ENCODE results near the gene EDEM3. TPM values are rescaled to one million over a fixed set of nuclear protein-coding genes. Genes with fewer than 3 reads are reported as not detected.

EDEM3 gene
- total and polyA plus RNA-seq, 2 of the 8 experiments (the other 6 are each of a cell fraction or from before 2014, with no cell fraction given) = 1.6 to 14.0 TPM

GRCh38 chr1:184793967-184794366 is 39.3 kb upstream of the EDEM3 start:
- Histone ChIP-seq H2AFZ (ENCODE audit: low read length) (no peak overlapping the region), H2BK20ac (ENCODE audit: low read length) (no peak overlapping the region), H3K56ac (replicated peaks; ENCODE audit: insufficient read length, low read depth, low read length) (no peak overlapping the region), H3K4me3 (ENCODE audit: extremely low read depth in 1 of 4, insufficient read depth in 2 of 4, low read depth in 3 of 4, low read length in 4 of 4) (no peak overlapping the region), H3K27ac (ENCODE audit: low read depth, low read length) (no peak overlapping the region), H4K8ac (ENCODE audit: extremely low read depth, insufficient read depth, low read length) (no peak overlapping the region), H3K14ac (ENCODE audit: insufficient read length) (no peak overlapping the region), H3K18ac (ENCODE audit: extremely low read depth, low read length) (no peak overlapping the region), H3K79me2 (ENCODE audit: control insufficient read depth in 1 of 2, insufficient read depth in 2 of 2, low read length in 2 of 2) (no peaks in the 10 kb centered on the region), H3K4ac (replicated peaks; ENCODE audit: insufficient read length, low read depth, low read length) (no peak overlapping the region), H3K9ac (replicated peaks in 1 of 4; ENCODE audit: extremely low read depth in 1 of 4, low read depth in 3 of 4, low read length in 3 of 4) (no peak overlapping the region), H4K20me1 (replicated peaks in 1 of 2; ENCODE audit: control insufficient read depth in 1 of 2, insufficient read depth in 2 of 2, low read length in 2 of 2) (no peaks in the 10 kb centered on the region), H3K27me3 (replicated peaks in 1 of 4; ENCODE audit: control insufficient read depth in 3 of 4, extremely low read depth in 1 of 4, insufficient read depth in 3 of 4, low read length in 3 of 4) (no peaks in the 10 kb centered on the region), H3K79me1 (ENCODE audit: low read depth, low read length) (no peaks in the 10 kb centered on the region), H3K9me3 (ENCODE audit: insufficient read depth in 2 of 2, low read depth in 1 of 2, low read length in 1 of 2) (no peaks in the 10 kb centered on the region), H3K23ac (ENCODE audit: insufficient read length) (no peak overlapping the region), H3K36me3 (ENCODE audit: control insufficient read depth in 2 of 4, insufficient read depth in 4 of 4, low read length in 3 of 4) (no peaks in the 10 kb centered on the region), H2BK5ac (ENCODE audit: low read depth, low read length) (no peak overlapping the region), H2BK120ac (replicated peaks; ENCODE audit: low read depth, low read length) (no peak overlapping the region), H3K4me2 (ENCODE audit: insufficient read depth in 1 of 2, low read depth in 2 of 2, low read length in 2 of 2) (no peak overlapping the region), H3K4me1 (replicated peaks in 1 of 4; ENCODE audit: control insufficient read depth in 3 of 4, insufficient read depth in 4 of 4, low read length in 3 of 4) (peaks cover 0 to 4% (median 0%) of the 10 kb centered on the region in 4 experiments; a peak in 1 of 7 replicates), H3K23me2 (ENCODE audit: low read depth, low read length) (no peaks in the 10 kb centered on the region), H2BK15ac (ENCODE audit: low read length) (no peak overlapping the region), H4K91ac (replicated peaks; ENCODE audit: insufficient read length, low read length) (no peak overlapping the region), H2AK5ac (ENCODE audit: low read depth, low read length) (no peak overlapping the region), H4K5ac (ENCODE audit: insufficient read length, low read depth, low read length) (no peak overlapping the region), H2BK12ac (ENCODE audit: low read depth, low read length) (no peak overlapping the region)
- POLR2A ChIA-PET (ENCODE audit: partially characterized antibody) = interaction anchor here (0.6 kb wide), 1 partner anchor 407 kb away, joined by 3 read pairs; the partner anchor contains the start of gene C1orf21
- DNase-seq (ENCODE audit: low read depth in 1 of 2, low spot score in 2 of 2) (no peak), FAIRE-seq (no peak)
- CTCF ChIA-PET (ENCODE audit: partially characterized antibody) = interaction anchor here (0.9 to 1.9 kb wide), 2 partner anchors 11 to 110 kb away, joined by 3 to 10 read pairs; no protein-coding TSS in a partner anchor
- WGBS, 2 experiments (ENCODE audit: extremely low coverage in 1 of 2, insufficient coverage in 1 of 2, insufficient read length in 1 of 2, insufficient replicate concordance in 2 of 2, low coverage in 1 of 2, low lambda C conversion rate in 2 of 2, missing lambda C conversion rate in 1 of 2) = 91% methylated on average over 3 of the region's 3 CpGs; no CpG with 5 or more reads in 1 of the 2 experiments
- TF ChIP-seq SP1 (IDR thresholded peaks at IDR 0.05; ENCODE audit: low read depth, low read length) (no peak), JUN (IDR thresholded peaks at IDR 0.05; ENCODE audit: low read depth, low read length) (no peak), E2F6 (IDR thresholded peaks at IDR 0.05) (no peak), ASH2L (IDR thresholded peaks at IDR 0.05; ENCODE audit: low read length) (no peak), SAP30 (IDR thresholded peaks at IDR 0.05; ENCODE audit: insufficient read depth, insufficient replicate concordance, low read length) (no peak), NANOG (IDR thresholded peaks at IDR 0.05; ENCODE audit: insufficient read depth, low read depth, low read length, poor library complexity, severe bottlenecking) (no peak), BRCA1 (IDR thresholded peaks at IDR 0.05; ENCODE audit: low read depth, low read length) (no peak), KDM5A (IDR thresholded peaks at IDR 0.05; ENCODE audit: low read length) (no peak), MAFK (IDR thresholded peaks at IDR 0.05; ENCODE audit: low read depth, low read length) (no peak), USF2 (IDR thresholded peaks at IDR 0.05; ENCODE audit: low read length) (no peak), TBP (IDR thresholded peaks at IDR 0.05; ENCODE audit: low read depth, low read length) (no peak), FOSL1 (IDR thresholded peaks at IDR 0.05; ENCODE audit: insufficient read depth, low read depth, low read length) (no peak)
- TF ChIP-seq, protein P1, sequence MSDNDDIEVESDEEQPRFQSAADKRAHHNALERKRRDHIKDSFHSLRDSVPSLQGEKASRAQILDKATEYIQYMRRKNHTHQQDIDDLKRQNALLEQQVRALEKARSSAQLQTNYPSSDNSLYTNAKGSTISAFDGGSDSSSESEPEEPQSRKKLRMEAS (IDR thresholded peaks at IDR 0.05) = no peak

Measured in H1 (cell line).